GM12891 (cell line): ENCODE measurements around the gene FLAD1.

Source experiments
- PAX5 ChIP-seq: IDR thresholded peaks from 2 replicates; pipeline ENCODE4 v1.6.1; 2011; ENCODE audit warnings: low read length, moderate library complexity, mild to moderate bottlenecking; ENCODE audit not compliant: insufficient read depth, severe bottlenecking
- POLR2A ChIP-seq: IDR thresholded peaks from 2 replicates; pipeline ENCODE4 v1.6.1; 2011; ENCODE audit warnings: low read depth, low read length, control low read depth
- POLR2AphosphoS5 ChIP-seq: IDR thresholded peaks from 2 replicates; pipeline ENCODE4 v1.6.1; 2011; ENCODE audit warnings: low read depth, low read length, control low read depth
- SPI1 ChIP-seq: IDR thresholded peaks from 2 replicates; pipeline ENCODE4 v1.6.1; 2011; ENCODE audit warnings: low read depth, low read length, control low read depth

DNA sequence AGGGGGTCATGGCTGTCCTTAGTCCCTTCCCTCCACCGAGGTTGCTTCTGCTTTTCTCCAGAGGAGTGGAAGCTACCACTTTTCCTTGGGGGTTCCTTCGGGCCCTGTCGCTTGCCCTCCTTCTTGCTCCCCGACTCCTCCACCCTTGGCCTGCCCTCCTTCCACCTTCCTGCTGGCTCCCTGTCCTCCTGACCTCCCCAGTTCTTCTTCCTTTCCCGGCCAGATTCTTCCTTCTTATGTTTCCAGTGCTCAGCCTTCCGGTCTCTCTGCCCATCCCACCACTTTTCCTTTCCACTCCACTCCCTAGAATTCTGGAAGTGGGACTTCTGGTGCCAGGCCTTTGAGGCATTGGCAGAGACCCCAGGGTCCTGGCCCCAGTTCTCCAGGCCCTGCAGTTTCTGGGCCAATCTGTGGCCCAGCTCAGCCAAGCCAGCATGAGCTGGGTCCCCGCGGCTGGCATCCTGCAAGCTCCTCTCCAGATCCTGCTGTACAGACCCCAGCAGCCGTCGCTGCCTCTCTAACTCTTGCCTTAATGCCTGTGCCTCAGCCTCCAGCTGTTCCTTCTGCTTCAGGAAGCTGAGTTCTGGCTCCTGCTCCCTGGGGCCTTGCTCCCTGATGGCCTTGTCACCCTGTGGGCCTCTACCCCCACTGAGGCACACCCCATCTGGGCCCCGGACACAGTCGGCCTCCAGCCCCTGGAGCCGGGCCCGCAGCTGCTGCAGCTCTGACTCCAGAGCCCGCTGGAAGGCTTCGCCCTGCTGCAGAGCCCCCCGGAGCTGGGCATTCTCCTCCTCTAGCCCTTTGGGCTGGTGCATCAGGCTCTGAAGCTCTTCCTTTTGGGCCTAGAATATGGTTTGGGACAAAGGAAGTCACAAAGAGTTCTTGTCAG lies 36.9 kb upstream of the FLAD1 start:
- TF ChIP-seq POLR2A (no peak), POLR2AphosphoS5 (no peak), PAX5 (no peak), SPI1 (no peak)
